Sigmoid colon (tissue), 7 donors: Measurements from ENCODE around the gene PPP3R1. TPM values are rescaled to one million over a fixed set of nuclear protein-coding genes. Genes with fewer than 3 reads are reported as not detected.
A peak's percentile ranks its signal among the peaks of the same experiment; 100 is the strongest.

ENCODE experiments used
- DNase-seq: peaks from one replicate; pipeline ENCODE4 v3.0.0-alpha.2; 2019
- H3K27ac ChIP-seq, 4 donors: fragments of 200-600 bp; sonication (generic); one replicate each; pipeline ENCODE4 v1.5.1; 2016 to 2019; ENCODE audit warnings: mild to moderate bottlenecking in 1 of 4
- H3K27me3 ChIP-seq, 3 donors: fragments of 200-600 bp; sonication (generic); one replicate each; pipeline ENCODE4 v1.5.1; 2019; ENCODE audit warnings: mild to moderate bottlenecking in 1 of 3
- H3K36me3 ChIP-seq, 4 donors: fragments of 200-600 bp; sonication (generic); one replicate each; pipeline ENCODE4 v1.5.1; 2016 to 2019
- H3K4me1 ChIP-seq, 4 donors: fragments of 200-600 bp; sonication (generic); one replicate each; pipeline ENCODE4 v1.5.1; 2017 to 2019
- H3K4me3 ChIP-seq, 4 donors: fragments of 200-600 bp; sonication (generic); one replicate each; pipeline ENCODE4 v1.5.1; 2017 to 2019; ENCODE audit warnings: mild to moderate bottlenecking in 2 of 4, moderate library complexity in 1 of 4
- H3K9me3 ChIP-seq, 4 donors: fragments of 200-600 bp in 3 of 4; sonication (generic) in 3 of 4; one replicate each; pipeline versions ENCODE4 v1.5.1 to v1.6.1; 2013 to 2019
- EP300 ChIP-seq, 4 donors: sonication (generic); formaldehyde crosslinking; IDR thresholded peaks; one replicate each; pipeline ENCODE4 v1.6.1; 2017; ENCODE audit warnings: antibody characterized with exemption in 4 of 4
- POLR2A ChIP-seq, 2 donors: fragments of 450-650 bp; IDR thresholded peaks; one replicate each; pipeline ENCODE4 v1.6.1; 2016; ENCODE audit warnings: antibody characterized with exemption in 2 of 2, mild to moderate bottlenecking in 2 of 2, moderate library complexity in 2 of 2
- POLR2AphosphoS5 ChIP-seq, 4 donors: sonication (generic); formaldehyde crosslinking; IDR thresholded peaks; one replicate each; pipeline ENCODE4 v1.6.1; 2017; ENCODE audit warnings: antibody characterized with exemption in 4 of 4
- WGBS, 2 donors: extraction: QIAGEN DNeasy Blood & Tissue Kit; methylation state at CpG; one replicate each; pipeline ENCODE4 v1.1.7; 2013; 5-methylcytosine and 5-hydroxymethylcytosine counted together
- intact Hi-C: fragments of 100-400 bp; cut with DNase I; formaldehyde crosslinking; loops from one replicate; pipeline ENCODE4 v1.15.1; 2023
- polyA plus RNA-seq, 3 donors: library from polyadenylated mRNA; stranded (reverse); fragments of 200-250 nt; gene quantifications; one replicate each; pipeline ENCODE4 v1.2.3, GENCODE V29; 2013
- total RNA-seq, 4 donors: library from RNA; depleted of rRNA; stranded (reverse); fragments of >200 nt; gene quantifications; one replicate each; pipeline ENCODE4 v1.1.0, GENCODE V29; 2016
- TF ChIP-seq, protein P1 (sequence below), 4 experiments: fragments of 450-650 bp in 3 of 4; fragments of 200-600 bp in 1 of 4; IDR thresholded peaks; one replicate each; pipeline ENCODE4 v1.5.1; 2016 to 2019; ENCODE audit warnings: antibody characterized with exemption in 4 of 4, mild to moderate bottlenecking in 3 of 4, moderate library complexity in 2 of 4
- donor health status: healthy with polysubstance abuse.
- donor health status: Bipolar disorder and iron deficiency.
- donor health status: healthy.

Gene PPP3R1
- 10 to 100 TPM; 28.4 to 38.5 (median 36.6) TPM for total RNA-seq
- polyA plus RNA-seq = 10 to 100 TPM; 17.4 to 28.8 (median 27.5) TPM

DNA sequence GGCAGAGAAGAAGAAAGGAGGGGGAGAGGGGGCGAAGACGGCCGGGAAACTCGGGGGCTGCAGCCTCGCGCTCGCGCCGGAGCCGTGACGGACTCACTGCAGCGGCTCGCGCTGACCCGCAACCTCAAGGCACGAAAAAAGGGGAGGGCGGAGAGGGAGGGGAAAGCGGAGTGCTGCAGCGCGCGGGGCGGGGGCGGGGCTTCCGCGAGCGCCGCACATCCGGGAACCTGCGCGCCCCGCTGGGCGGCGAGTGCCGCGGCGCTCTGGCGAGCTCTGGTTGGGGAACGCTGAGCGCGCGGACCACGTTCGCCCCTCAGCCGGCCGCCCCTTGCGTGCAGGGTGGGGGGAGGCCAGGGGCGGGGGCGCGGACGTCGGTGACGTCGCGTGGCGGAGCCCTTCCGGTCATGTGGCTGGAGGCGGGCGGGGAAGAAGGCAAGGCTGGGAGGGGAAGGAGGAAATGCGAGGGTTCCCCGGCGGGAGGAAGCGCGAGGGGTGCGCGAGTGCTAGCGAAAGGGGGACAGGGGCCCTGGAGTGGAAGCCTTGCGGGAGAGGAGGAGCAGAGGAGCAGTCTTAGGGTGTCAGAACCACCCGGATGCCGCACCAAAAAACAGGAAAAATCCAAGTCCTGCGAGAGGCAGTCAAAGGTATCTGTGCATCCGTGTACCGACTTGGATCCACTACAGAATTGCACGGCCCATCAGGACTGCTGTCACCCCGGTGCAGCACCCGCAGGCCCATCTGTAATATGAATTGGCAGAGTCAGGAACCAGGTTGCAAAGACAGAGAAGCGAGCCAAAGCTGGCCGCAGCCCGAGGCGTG is at the start of gene PPP3R1:
Gene PPP3R1, minus strand, starts transcription at position 133 of the 819 bp plus-strand sequence. CDS start 405 bp downstream, outside the sequence.
- intact Hi-C loops = loop anchor here (1.0 to 10.0 kb wide), 4 partner anchors 65 to 192 kb away; partner anchors contain the start of genes C1D, CNRIP1 and PNO1
- 0% methylated on average over 79 of the region's 79 CpGs for WGBS, 2 donors

GRCh38 chr2:68295516-68295915 is 43.2 kb upstream of the PPP3R1 start:
- Histone ChIP-seq H3K27ac (no peak overlapping the region), H3K36me3 (peaks cover 0 to 6% (median 0%) of the 10 kb centered on the region in 4 donors), H3K9me3 (no peaks in the 10 kb centered on the region), H3K4me1 (no peaks in the 10 kb centered on the region), H3K4me3 (no peak overlapping the region), H3K27me3 (no peaks in the 10 kb centered on the region)
- TF ChIP-seq, protein P1, sequence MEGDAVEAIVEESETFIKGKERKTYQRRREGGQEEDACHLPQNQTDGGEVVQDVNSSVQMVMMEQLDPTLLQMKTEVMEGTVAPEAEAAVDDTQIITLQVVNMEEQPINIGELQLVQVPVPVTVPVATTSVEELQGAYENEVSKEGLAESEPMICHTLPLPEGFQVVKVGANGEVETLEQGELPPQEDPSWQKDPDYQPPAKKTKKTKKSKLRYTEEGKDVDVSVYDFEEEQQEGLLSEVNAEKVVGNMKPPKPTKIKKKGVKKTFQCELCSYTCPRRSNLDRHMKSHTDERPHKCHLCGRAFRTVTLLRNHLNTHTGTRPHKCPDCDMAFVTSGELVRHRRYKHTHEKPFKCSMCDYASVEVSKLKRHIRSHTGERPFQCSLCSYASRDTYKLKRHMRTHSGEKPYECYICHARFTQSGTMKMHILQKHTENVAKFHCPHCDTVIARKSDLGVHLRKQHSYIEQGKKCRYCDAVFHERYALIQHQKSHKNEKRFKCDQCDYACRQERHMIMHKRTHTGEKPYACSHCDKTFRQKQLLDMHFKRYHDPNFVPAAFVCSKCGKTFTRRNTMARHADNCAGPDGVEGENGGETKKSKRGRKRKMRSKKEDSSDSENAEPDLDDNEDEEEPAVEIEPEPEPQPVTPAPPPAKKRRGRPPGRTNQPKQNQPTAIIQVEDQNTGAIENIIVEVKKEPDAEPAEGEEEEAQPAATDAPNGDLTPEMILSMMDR (IDR thresholded peaks at IDR 0.05) = no peak
- TF ChIP-seq EP300 (IDR thresholded peaks at IDR 0.05) (no peak), POLR2A (IDR thresholded peaks at IDR 0.05) (no peak), POLR2AphosphoS5 (IDR thresholded peaks at IDR 0.05) (no peak)
- intact Hi-C loops = no loop called here
- DNase-seq = no peak

More for the DNA sequence above, at the start of gene PPP3R1:
- Histone ChIP-seq H3K36me3 (no peaks in the 10 kb centered on the region), H3K9me3 (no peaks in the 10 kb centered on the region), H3K27ac (peak within 1 kb of the TSS; percentile 95 to 99 (median 98)), H3K4me1 (peaks cover 0 to 42% (median 37%) of the 10 kb centered on the region in 4 donors), H3K4me3 (peak within 1 kb of the TSS; percentile 84 to 91 (median 88)), H3K27me3 (no peaks in the 10 kb centered on the region)
- DNase-seq = peak; percentile 98
- peak; percentile 86 to 91 for TF ChIP-seq POLR2A (IDR thresholded peaks at IDR 0.05)
- TF ChIP-seq POLR2AphosphoS5 (IDR thresholded peaks at IDR 0.05) = peak; percentile 94 to 96 (median 94)
- TF ChIP-seq EP300 (IDR thresholded peaks at IDR 0.05) = peak in 2 of 4 donors; percentile 33 to 57
- TF ChIP-seq, protein P1 (IDR thresholded peaks at IDR 0.05) = no peak

- Histone ChIP-seq H3K4me1 (no peaks in the 10 kb centered on the region), H3K27me3 (no peaks in the 10 kb centered on the region), H3K9me3 (no peaks in the 10 kb centered on the region), H3K36me3 (peaks cover 0 to 3% (median 0%) of the 10 kb centered on the region in 4 donors), H3K27ac (no peak overlapping the region), H3K4me3 (no peak overlapping the region)
- no peak for DNase-seq
- TF ChIP-seq POLR2AphosphoS5 (IDR thresholded peaks at IDR 0.05) (no peak), EP300 (IDR thresholded peaks at IDR 0.05) (no peak), POLR2A (IDR thresholded peaks at IDR 0.05) (no peak)
- TF ChIP-seq, protein P1 (IDR thresholded peaks at IDR 0.05) = no peak
- intact Hi-C loops = no loop called here
- 36 to 41% methylated on average over 2 of the region's 2 CpGs for whole genome bisulfite sequencing, 2 donors
Measured at GRCh38 chr2:68294913-68295312, 42.6 kb upstream of the PPP3R1 start.

- intact Hi-C loops = no loop called here
- Histone ChIP-seq H3K27ac (no peak overlapping the region), H3K4me1 (no peaks in the 10 kb centered on the region), H3K36me3 (no peaks in the 10 kb centered on the region), H3K9me3 (no peaks in the 10 kb centered on the region), H3K4me3 (no peak overlapping the region), H3K27me3 (no peaks in the 10 kb centered on the region)
- WGBS, 2 donors = 87 to 93% methylated on average over 3 of the region's 3 CpGs
- DNase-seq = no peak
- TF ChIP-seq POLR2A (IDR thresholded peaks at IDR 0.05) = no peak
- no peak for TF ChIP-seq POLR2AphosphoS5 (IDR thresholded peaks at IDR 0.05)
- TF ChIP-seq EP300 (IDR thresholded peaks at IDR 0.05) = no peak
- TF ChIP-seq, protein P1 (IDR thresholded peaks at IDR 0.05) = no peak
Measured at GRCh38 chr2:68294187-68294586, 41.9 kb upstream of the PPP3R1 start.
